HG03175 (cell line): Measurements from ENCODE around the gene LDAH.

Source experiments
- ATAC-seq: cut with Tn5 transposase; IDR thresholded peaks from one replicate; pipeline ENCODE4 v1.9.1; 2021; ENCODE audit warnings: mild to moderate bottlenecking, moderate library complexity; ENCODE audit not compliant: unreplicated experiment

The LDAH gene

DNA sequence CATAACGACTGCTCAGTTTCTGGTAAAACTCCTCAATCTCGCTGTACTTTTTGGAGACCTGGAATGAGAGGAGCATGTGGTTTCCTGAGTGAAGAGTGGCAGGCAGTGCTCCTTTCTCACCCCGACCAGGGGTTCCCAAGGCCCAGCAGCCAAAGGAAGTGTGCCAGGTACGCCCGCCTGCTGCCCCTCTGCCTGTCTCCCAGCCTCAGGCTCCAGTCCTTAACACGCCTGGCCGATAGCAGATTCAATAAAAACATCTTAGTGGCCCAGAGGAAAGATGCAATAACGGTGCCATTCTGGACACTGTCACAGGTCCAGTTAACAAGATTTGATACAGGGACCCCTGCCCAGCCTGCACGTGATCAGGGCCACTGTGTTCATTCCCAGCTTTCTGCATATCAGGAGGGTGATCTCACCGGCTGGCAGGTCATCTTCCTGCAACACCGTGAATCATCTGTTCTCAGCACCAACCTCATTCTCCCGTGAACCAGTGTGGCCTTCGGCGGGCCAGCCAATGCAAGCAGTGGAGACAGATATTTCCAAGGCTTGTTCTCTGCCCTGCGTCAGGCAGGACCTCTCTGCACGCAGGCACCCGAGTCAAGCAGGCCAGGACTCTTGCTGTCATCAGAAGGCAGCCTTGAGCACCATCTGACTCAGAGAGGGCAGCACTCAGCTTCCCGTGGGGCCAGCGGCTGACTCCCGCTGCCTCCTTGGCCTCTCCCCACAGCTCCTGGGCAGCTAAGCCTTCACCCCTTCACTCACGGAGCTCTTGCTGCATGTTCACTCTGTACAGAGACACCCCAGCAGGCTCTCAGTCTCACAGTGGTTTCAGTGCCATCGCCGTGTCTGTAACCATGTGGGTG lies 181.5 kb downstream of the LDAH start:
- ATAC-seq = no peak

DNA sequence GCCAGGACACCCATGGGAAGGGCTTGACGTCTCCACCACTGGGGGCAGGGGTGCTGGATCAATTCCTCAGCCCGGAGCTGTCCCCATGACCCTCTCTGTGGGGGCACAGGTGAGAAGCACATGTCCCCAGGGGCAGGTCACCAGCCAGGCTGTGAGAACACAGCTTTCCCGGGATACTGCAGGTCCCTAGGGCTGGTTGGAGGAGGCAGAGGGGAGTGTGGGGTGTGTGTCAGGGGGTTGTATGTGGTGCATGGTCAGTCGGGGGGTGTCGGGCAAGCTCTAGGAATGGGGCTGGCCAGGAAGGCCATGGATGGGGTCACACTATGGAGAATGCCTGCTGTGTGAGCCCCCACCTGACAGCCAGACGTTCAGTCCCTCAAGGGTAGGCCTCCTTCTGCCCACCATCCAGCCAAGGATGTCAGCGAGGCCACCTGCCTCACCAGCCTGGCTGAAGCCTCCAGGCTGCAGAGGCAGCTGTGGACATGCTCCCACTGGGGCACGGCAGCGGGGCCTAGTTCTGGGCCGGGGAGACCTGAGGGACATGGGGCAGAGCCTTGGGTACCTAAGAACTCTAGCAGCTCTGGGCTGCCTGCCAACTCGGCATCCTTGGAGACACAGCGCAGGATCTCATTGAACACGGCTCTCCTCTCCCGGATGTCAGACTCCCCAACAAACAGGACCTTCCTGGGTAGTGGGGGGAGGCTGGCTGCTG lies 182.3 kb downstream of the LDAH start:
- no peak for ATAC-seq

DNA sequence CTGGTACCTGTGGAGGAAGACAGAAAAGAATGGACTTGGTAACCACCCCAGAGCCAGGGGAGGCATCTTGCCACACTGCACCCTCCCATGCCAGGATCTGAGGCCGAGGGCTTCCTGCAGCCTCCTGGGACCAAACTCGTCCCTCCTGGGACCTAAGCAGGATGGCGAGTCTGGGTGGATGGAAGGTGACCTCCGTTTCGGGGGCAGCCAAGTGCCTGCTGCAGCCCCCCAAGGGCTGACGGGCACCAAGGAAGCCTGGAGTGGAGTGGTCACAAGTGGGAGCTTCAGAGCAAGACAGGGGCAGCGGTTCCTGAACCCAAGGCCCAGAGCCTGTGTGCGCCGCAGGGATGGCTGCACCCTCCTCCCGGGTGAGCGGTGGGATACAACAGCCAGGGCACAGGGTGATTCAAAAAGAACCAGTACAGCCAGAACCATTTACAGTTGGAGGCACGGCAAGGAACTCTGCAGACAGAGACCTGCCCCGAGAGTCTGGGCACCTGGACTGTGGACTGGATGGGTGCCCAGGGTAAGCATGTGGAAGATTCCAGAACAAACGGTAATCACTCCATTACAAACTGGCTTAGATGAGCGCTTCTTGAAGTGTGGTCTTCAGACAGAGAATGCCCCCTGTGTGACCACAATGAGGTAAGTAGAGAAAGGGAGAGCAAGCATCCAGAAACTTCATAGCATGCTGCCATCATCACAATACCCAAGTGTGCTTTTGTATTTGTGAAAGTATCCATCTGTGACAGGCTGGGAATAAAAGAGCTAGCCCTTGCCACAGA lies 184.1 kb downstream of the LDAH start:
- no peak for ATAC-seq

DNA sequence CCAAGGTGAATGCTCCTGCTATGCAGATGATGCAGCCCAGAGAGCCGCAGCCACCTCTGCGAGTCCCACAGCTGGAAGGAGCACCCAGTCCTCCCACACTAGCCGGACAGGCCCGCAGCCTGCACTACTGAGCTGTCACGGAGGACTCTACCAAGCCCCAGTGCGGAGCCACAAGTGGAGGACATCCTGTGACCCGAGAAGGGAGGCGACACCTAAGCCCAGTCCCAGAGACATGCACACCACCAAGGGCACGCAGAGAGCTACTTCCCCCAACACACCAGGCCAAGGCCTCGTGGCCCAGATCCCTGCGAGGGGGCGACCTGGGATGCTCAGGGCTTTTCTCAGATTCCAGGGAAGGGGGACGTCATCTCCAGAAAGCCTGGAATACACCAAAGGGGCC lies 184.9 kb downstream of the LDAH start:
- ATAC-seq = no peak

DNA sequence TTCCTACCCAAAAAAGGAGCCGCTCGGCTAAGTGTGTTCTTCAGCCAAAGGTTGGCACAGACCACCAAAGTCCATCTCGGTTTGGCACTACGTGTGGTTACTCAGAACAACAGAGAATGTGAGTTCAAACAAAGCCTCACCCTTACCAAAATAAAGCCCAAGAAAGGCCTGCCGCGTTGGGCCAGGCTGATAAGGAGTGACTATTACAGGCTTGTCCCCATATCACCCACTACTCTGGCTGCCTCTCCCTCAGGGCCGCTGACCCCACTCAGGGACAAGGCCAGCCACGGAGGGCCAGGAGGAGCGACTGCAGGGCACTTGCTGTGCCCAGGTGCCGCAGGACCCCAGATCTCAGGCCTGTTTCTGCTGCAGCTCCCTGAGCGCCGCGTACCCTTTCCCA lies 185.8 kb downstream of the LDAH start:
- ATAC-seq = no peak

DNA sequence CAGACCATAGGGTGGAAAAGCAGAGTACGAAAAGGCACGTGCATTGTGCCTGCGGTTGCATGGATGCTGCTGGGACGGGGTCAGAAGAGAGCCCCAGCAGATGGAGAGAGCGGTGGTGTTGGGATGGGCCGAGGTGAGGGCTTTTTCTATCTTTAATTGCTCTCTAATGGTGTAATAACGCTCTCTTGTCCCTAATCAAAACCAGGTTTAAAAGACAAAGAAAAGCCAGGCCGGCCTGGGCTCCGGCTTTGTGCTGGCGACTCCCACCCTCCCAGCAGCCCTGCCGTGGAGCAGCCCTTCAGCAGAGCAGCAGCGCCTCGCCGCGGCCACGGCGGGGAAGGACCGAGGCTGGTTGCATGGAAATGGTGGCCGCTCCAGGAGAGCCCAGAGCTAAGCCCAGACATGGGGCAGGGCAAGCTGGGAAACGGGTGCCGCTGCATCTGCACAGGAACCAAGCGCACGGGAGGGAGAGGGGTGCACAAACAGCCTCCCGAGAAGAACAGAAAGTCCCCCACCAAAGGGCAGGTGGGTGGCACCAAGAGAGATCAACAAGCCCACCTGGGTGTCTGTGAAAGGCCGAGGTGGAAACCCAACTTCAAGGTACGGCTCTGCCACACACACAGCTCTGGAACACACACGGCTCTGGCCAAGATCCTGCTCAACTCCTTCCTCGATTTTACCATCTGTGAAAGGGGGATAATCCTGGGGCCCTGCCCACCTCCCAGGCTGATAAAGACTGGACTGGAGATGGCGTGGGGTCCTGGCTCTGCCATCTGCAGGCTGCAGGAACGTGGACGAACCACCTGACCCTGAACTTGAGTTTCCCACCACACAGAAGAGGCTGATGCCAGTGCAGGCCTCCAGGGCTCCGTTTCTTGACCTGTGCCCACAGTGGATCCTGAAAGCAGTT lies 187.0 kb downstream of the LDAH start:
- peak; percentile 86 for ATAC-seq

DNA sequence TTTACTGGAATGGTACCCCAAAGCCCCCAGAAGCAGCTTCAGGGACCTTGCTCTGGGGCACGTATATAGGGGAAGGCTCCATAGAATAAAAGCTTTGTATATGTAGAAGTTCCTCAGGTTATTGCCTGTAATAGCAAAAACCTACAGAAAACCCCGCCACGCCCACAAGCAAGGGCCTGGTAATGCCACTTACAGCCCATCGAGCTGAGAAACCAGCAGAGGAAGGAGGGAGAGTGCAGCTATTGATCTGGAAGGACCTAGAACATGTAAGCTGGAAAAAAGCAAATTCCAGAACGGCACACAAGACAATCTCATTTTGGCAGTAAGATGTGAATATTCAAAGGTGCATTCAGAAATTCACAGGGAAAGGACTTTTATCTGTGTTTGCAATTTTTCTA lies 187.8 kb downstream of the LDAH start:
- no peak for ATAC-seq

DNA sequence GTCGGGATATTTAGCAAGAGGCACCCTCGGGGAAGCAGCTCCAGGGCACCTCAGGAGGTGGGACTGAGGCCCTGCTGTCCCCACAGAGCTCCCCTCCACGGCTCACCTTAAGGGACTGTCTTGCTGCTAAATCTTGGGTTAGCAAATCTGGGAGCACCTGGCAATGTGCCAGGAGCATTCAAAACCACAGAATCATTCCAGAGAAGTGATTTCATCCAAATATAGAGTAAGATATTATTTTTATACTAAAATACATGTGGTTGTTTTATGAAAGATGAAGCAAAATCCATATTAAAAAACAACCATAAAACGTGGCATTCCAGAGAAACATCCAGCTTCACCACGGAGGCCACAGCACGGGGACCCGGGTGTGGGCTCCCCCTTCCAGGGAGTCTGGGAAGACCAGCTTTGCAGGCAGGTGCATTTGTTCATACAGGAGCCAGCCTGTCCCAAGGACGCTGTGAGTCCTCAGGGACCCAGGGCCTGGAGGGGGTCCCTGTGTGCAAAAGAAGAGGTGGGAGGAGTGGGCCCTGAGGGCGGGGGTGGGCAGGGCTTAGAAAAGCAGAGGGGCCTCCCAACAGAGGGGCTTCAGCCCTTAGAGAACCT lies 188.3 kb downstream of the LDAH start:
- no peak for ATAC-seq
